GM19025 (cell line): ENCODE measurements around the gene MAP4K1.
"Not testable (repeated sequence)": the region's sequence is repeated elsewhere in the genome, so short reads cannot be mapped to it uniquely, and the experiment has no call there.

Experiments used
- ATAC-seq: cut with Tn5 transposase; IDR thresholded peaks from one replicate; pipeline ENCODE4 v1.9.1; 2021; ENCODE audit warnings: mild to moderate bottlenecking, low read depth, moderate library complexity; ENCODE audit not compliant: unreplicated experiment

The MAP4K1 gene

DNA sequence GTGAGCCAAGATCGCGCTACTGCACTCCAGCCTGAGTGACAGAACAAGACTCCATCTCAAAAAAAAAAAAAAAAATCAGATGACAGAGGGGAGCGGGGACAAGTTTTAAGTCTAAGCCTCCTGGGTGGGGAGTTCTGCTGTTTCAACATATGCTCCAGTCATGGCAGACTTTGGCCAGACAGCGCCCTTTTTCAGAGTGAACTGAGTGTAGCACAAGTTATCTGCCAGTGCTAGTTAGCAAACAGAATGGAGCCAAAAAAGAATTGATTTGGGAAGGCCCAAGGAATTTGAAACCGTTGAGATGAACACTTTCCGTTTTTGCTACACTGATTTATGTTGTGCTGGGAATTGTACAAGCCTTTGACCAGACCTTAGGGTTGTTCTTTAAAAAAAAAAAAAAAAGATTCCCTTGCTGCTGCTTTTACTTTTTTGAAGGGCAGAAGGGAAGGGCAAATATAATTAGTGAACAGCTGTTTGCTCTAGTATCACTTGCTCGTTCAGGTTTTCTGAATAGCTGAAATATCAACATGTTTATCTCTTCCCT lies 35.3 kb upstream of the MAP4K1 start:
- ATAC-seq, result no peak

DNA sequence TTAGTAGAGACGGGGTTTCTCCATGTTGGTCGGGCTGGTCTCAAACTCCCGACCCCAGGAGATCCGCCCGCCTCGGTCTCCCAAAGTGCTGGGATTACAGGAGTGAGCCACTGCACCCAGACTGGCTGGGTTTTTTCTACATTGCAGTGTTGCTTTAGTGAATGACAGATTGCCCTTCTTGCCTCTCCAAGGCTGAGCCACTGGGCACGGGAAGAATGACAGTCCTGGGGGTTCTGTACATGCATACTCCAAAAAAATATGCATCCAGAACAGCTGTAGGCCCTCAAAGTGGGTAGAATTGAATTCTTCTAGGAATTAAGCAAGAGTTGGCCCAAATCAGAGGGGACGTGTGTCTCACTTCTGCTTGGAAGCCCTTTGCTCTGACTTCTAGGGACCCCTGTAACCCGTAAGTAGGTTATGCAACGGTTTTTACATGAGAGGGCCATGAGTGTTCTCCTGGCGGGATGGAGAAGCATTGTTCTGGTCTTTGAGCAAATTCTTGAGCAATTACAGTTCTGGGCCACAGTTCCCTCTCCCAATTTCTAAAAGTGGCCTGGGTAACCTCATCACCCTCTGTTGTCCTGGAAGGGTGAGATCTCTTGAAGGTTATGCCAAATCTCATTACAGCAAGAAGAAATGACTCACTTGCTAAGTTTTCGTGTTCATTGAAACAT lies 33.3 kb upstream of the MAP4K1 start:
- no peak for ATAC-seq

DNA sequence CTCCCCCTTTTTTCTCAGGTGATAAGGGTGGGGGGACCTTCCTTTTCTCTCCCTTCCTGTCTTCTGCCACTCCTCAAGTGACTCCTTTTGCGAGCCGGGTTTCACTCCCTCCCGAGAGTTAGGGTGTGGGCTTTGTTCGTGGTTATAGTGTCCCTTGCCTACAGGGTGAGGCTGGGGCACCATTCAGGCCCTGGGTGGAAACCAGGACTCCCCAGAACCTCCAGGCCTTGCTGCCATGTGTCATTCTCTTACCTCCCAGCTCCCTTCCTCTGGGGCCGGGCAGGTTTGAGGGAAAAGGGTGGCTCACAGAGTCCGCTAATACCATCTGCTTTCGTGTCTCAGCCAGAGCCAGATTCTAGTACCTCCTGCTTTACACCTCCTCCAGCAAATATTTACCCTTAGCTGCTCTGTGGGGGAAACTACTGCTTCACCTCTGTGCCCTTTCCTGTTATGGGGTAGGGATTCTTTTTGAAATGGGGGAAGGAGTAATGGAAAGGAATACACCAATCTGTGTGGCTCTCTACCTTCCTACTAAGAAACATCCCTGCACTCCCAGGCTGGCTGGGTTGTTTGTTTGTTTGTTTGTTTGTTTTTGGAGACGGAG lies 32.5 kb upstream of the MAP4K1 start:
- no peak for ATAC-seq

DNA sequence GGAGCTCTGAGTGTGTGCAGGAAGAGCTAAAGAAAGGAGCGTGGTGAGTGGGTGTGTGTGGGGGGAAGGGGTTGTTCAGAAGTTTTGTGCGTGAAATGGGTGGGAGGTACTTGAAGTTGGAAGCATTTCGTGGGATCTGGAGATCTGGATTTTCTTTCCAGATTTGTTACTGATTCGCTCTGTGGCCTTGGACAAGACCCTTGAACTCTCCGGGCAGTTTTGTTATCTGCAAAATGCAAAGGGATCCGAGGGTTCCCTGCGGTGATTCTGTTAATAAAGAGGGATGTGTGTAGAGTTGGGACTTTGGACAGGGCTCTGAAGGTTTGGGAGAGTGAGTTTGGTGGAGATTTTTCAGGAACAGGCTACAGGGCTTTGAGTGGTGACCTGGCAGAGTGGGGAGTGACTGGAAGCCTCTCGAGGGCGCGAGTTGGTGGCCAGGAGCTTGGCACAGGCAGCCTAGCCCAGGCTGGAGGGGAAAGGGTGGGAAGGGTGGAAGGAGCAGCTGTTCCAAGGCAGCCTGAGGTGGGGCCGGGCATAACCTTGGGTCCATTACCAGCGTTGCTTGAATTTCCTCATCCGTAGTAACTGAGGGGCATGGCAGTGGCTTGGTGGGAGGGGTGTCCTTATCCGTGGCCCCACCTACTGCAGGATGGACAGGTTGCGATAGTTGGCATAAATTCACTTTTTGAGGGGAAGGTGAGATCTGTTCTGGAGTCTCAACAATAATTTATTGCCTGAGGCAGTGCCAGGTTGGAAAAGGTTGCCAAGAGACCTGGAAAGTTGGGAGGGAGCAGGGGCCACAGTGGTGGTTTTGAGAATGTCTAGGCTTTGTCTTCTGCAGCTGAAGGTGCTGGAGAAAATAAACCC lies 31.8 kb upstream of the MAP4K1 start:
- ATAC-seq, result no peak

DNA sequence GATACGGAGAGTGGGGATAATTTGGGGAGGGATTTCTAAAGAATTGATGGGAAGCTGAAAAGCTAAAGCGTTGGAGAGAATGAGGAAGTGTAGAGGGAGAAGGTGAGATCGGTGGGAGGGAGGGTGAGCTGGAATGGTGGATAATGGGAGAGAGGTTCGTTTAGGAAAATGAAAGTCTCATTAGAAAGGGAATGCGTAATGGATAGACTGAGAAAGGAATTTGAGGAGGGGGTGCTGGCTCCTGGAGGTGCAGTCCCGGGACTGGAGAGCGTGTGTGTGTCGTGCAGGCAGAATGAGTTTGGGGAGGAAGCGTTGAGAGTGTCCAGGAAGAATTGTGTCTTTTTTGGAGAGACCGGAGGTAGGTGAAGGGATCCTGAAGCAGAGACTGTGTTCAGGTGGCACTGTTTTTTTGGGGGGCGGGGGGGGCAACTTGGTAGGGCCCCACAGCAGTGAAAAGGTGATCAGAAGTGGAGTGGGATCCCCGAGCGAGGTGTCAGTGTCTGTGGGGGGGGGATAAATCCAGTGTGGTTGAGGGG lies 31.1 kb upstream of the MAP4K1 start:
- no peak for ATAC-seq

DNA sequence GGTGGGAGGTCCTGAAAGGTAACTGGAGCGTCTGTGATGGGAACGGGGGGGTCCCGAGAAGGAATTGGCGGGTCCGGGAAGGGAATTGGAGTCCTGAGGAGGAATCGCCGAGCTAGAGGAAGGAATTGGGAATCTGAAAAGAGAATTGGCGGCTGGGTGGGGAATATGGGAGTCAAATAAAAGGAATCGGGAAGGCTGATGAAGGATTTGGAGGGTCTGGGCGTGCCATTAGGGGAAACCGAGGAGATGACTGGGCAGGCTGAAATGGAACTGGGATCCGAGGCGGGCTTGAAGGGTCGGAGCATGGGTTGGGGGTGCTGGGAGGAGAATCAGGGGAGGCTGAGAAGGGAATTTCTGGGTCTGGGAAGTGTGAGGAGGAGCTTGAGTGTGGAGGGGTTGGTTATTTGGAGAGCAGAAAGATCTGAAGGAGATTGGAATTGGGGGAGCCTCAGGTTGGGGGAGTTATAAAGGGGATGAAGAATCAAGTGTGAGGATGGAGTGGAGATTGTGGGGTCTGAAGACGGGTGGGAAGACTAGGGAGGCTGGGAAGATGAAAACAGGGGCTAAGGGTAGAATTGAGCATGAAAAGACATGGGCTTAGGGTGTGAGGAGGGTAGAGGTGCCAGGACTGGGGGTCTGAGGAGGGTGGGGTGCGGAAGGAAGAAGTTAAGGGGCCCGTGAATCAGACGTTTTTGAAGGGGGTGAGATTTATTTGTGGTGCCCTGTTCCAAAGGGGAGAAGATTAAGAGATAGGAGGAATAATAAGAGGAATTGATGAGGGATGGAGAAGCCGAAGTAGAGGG lies 30.4 kb upstream of the MAP4K1 start:
- no peak for ATAC-seq

DNA sequence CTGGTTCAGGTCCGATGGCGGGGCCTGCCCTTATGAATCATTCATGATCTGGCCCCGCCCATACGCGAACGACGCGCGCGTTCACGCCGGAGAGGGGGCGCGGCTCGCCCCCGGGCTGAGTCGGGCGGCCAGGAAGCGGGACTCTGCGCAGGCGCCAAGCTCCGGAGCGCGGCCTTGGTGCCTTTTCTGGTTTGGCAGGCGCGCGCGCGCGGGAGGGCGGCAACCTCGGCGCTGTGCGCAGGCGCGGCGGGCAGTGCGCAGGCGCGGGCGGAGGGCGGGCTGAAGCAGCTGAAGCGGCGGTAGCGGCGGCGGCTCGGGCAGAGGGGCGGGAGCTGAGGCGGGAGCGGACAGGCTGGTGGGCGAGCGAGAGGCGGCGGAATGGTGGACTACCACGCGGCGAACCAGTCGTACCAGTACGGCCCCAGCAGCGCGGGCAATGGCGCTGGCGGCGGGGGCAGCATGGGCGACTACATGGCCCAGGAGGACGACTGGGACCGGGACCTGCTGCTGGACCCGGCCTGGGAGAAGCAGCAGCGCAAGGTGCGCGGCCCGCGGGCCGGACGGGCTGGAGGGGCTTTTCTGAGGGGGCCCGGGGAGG lies 29.7 kb upstream of the MAP4K1 start, which contains the start of gene ACTN4:
Gene ACTN4, plus strand, starts transcription at position 282 of the 598 bp plus-strand sequence. Its CDS starts 97 bp downstream, at position 379.
- ATAC-seq, result peak; percentile 89

DNA sequence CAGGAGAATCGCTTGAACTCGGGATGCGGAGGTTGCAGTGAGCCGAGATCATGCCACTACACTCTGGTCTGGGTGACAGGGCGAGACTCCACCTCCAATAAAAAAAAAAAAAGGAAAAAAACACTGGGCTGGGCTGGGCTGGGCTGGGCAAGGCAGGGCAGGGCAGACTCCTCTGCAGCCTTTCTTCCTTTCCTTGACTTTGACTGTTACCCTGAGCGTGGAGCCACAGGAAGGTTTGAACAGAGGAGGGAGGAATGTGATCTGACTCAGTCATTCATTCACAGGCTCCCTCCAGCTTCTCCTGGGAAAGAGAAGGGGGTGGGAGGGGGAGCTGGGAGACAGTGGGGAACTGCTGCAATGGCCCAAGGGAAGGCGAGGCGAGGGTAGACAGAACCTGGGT lies 27.0 kb upstream of the MAP4K1 start:
- no peak for ATAC-seq

DNA sequence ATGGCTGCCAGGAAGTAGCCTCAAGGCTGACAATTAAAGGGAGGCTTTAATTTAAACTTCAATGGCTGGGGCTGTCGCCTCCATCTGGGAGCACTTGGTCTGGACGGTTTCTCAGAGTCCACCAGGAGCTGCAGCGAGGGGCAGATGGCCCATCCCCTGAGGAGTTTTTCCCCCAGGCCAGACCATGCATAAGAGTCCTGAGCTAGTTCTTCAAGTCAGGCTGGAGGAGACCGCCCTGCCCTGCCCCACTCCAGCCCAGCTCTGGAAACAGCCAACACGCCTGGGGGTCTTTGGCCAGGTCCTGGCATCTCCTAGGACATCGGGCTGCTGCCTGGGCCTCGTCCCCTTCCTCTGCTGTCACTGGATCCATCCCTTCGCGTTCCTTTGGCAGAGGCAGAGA lies 24.4 kb upstream of the MAP4K1 start:
- no peak for ATAC-seq

DNA sequence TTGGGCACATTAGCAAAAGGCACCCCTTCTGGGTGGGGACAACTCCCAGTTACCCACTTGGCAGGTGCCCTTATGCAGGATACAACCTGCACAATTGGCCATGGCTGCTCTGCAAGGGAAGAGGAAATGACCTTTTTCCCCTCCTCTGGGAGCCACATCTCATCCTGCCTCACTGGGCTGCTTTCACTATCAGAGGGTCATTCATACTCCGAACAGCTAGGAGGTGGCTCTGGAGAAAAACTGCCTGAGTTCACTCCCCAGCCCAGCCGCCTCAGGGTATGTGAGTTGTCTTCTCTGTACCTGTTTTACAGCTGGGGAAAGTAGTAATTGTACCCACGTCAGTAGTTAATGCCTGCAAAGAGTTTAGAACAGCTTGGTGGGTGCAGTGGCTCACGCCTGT lies 22.6 kb upstream of the MAP4K1 start:
- no peak for ATAC-seq

DNA sequence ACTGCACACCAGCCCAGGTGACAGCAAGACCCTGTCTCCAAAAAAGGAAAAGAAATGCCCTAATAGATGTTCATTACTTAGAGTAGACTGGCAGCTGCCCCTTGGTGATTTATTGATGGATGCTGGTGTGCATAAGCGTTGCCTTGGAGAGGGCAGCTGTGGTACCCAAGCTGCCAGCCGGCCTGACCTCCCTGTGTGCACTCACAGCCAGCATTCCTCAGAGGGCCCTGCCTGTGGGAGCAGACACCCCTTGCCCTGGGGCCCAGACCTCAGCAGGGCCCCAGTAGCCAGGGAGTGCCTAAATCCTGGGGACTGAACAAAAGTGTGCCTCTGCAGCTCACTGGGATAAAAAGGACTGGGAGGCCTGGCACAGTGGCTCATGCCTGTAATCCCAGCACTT lies 21.9 kb upstream of the MAP4K1 start:
- ATAC-seq, result no peak

DNA sequence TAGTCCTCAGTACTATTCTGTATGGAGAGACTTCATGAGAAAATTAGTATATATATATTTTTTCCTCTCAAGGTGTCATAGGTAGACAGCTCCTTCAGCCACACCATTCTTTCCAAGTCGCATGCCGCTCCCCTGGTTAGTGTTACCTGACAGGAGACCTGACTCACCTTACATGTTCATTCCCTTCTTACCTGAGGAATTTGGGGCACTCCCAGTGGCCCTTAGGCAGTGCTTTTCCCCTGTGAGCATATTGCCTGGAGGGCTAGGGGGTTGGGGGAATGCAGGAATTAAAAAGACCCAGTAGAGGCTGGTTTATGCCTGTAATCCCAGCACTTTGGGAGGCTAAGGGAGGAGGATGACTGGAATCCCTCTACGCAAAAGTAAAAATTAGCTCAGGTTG lies 20.7 kb upstream of the MAP4K1 start:
- no peak for ATAC-seq

DNA sequence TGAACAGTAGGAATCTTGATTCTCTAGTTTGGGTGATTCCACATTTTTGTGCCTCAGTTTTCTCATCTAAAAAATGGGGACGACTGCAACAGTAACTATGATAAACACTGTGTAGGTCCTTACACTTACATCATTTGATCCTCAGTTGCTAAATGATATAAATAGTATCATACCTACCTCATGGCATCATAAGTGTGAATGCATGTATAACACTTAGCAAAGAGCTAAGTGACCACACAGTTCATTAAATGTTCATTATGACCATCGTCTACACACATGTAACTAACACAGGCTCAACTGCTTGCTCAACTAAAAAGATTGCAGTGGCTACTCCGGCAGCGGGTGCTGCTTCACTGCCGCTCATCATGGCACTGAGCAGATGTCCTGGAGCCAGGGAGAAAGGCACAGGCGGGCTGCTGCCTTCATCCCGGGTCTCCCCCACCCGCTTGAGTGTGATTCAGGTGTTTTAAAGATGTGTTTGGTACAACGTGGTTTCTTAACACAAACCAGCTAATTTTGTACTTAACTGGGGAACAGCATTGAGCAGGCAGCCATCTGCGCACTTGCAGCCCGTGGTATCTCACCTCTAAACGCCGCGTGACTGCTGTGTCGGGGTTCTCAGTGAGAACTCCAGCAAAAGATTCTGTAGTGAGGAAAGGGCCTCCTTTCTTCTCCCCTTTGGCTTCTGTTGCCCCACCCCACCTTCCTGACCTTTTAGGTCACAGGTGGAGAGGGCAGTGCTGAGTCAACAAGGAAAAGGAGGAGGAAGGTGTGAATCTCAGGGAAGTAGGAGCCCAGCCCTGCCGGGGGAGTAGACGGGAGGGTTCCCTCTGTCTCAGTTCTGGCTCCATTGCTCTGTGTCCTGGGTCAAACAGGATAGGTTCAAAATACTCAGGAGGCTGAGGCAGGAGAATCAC lies 18.0 kb upstream of the MAP4K1 start:
- no peak for ATAC-seq

DNA sequence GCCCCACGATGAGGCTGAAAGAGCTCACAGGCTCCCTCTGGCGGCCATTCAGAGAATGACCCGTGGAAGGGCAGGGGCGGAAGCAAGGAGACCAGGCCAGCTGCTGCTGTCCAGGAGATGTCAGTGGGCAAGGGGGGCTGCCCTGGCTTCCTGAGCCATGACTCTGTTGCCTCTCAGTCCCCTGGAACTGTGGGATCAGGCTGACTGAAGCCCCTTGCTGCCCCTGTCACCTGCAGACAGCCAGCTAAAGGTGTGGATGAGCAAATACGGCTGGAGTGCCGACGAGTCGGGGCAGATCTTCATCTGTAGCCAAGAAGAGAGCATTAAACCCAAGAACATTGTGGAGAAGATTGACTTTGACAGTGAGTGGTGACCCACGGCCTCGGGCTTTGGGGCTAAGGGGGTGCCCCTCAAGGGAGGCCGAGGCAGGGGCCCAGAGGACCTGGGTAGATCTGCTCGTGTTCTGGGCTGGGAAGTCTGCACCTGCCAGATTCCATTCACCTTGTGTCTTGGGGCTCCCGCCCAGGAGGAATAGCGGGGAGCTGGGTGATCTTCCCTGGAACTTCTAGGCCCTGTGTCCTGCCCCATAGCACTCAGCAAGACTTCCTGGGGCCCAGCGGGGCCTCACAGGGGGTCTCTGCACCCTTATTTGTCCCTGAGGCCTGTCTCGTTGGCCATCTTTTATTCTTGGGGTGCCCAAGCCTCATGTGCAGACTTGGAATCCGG lies 17.2 kb upstream of the MAP4K1 start:
- no peak for ATAC-seq

DNA sequence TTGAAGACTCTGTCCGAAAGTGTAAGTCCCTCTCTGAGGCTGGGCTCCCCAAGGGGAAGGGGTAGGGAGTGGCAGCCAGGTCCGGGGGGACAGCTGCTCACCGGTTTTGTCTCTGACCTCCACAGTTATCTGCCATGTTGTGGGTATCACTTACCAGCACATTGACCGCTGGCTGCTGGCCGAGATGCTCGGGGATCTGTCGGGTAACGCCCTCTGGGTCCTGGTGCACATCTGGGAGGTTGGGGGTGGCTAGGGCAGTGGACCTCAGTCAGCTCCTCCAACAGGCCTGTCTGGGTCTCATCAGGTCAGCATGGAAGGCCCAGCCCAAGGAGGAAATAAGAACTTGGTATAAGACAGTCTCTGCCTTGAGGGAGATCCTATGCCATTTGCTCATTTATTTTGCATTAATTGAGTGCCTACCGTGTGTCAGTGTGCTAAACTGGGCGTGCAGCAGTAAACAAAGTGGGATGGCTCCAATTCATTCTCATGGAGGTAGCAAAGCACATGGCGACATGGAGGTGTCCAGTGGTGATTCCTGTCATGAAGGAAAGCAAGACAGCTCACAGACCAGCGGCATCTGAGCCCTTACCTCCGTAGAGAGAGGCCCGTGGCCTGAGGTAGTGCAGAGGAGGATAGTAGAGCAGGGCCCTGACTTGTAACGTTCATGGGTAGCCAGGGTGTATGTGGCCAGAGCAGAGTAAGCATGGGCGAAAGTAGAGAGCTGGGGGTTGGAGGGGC lies 14.9 kb upstream of the MAP4K1 start:
- no peak for ATAC-seq

DNA sequence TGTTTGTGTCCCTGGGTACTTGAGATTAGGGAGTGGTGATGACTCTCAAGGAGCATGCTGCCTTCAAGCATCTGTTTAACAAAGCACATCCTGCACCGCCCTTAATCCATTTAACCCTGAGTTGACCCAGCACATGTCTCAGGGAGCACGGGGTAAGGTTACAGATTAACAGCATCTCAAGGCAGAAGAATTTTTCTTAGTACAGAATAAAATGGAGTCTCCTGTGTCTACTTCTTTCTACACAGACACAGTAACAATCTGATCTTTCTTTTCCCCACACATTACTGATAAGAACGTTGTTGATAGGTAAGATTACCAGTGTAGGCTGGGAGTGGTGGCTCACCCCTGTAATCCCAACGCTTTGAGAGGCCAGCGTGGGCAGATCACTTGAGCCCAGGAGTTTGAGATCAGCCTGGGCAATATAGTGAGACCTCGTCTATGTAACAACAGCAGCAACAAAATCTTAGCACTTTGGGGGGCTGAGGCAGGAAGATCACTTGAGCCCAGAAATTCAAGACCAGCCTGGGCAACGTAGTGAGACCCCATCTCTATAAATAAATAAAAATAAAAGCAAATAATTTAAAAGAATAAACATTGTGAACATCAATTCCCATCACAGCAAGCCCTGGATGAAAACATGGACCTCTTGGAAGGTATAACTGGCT lies 14.2 kb upstream of the MAP4K1 start:
- ATAC-seq, result not testable (repeated sequence)

DNA sequence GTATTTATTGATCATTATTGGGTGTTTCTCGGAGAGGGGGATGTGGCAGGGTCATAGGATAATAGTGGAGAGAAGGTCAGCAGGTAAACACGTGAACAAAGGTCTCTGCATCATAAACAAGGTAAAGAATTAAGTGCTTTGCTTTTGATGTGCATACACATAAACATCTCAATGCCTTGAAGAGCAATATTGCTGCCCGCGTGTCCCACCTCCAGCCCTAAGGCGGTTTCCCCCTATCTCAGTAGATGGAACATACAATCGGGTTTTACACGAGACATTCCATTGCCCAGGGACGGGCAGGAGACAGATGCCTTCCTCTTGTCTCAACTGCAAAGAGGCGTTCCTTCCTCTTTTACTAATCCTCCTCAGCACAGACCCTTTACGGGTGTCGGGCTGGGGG lies 13.5 kb upstream of the MAP4K1 start:
- ATAC-seq, result not testable (repeated sequence)
